Measurements from ENCODE around the gene CARD11.

DNA sequence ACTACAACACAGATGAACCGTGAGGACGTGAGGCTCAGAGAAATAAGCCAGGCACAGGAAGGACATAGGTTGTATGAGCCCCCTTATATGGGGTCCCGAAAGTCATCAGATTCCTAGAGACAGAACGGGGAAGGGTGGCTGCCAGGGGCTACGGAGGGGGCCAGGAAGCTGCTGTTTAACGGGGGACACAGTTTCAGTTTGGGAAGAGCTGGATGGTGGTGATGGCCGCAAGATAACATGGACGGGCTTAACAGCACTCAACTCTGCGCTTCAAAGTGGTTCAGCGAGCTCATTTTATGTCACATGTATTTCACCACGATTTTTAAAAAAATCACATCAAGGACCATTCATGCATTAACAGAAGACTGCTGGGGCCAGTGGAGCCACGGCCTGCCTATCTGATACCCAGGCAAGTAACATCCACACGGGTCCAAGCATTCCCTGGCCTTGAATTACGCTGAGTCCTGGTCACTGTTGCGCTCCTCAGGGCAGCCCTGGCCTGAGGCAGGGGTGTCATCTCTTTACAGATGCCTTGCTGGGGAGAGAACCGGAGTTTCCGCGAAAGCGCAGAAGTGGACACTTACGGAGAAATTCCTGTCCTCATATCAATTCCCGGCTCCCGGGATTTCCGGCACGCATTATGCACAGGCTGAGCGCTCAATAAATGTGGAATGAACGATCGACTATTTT, 1.5 kb downstream of the CARD11 start:
- TF ChIP-seq CTCF (IDR thresholded peaks at IDR 0.05) (no peak), POLR2A (IDR thresholded peaks at IDR 0.05) (no peak)
